ENCODE data around the gene SPTBN1.

Gene SPTBN1

GRCh38 chr2:54651291-54651690, 195.2 kb downstream of the SPTBN1 start:
- Histone ChIP-seq H3K9me3 (ENCODE audit: control insufficient read depth, low read length) (no peaks in the 10 kb centered on the region), H3K36me3 (ENCODE audit: control insufficient read depth, insufficient read depth, low read length, severe bottlenecking) (peaks cover 100% of the 10 kb centered on the region)

GRCh38 chr2:54652540-54652939, 196.4 kb downstream of the SPTBN1 start:
- H3K9me3 ChIP-seq (ENCODE audit: control insufficient read depth, low read length): no peaks in the 10 kb centered on the region
- peaks cover 100% of the 10 kb centered on the region for H3K36me3 ChIP-seq (ENCODE audit: control insufficient read depth, insufficient read depth, low read length, severe bottlenecking)
- H3K4me1 ChIP-seq (ENCODE audit: control insufficient read depth, insufficient read depth, low read length): no peaks in the 10 kb centered on the region
- no peak overlapping the region for H3K4me3 ChIP-seq (ENCODE audit: low read length)
- H3K27me3 ChIP-seq (replicated peaks; ENCODE audit: control insufficient read depth, insufficient read depth, low read length): no peaks in the 10 kb centered on the region
- H3K9ac ChIP-seq (ENCODE audit: low read length): no peak overlapping the region
- no peak for DNase-seq (ENCODE audit: low read depth)

More at GRCh38 chr2:54651291-54651690, 195.2 kb downstream of the SPTBN1 start:
- DNase-seq (ENCODE audit: low read depth): no peak
- H3K4me3 ChIP-seq (ENCODE audit: low read length): no peak overlapping the region
- H3K27me3 ChIP-seq (replicated peaks; ENCODE audit: control insufficient read depth, insufficient read depth, low read length): no peaks in the 10 kb centered on the region
- no peak overlapping the region for H3K9ac ChIP-seq (ENCODE audit: low read length)
- no peaks in the 10 kb centered on the region for H3K4me1 ChIP-seq (ENCODE audit: control insufficient read depth, insufficient read depth, low read length)

DNA sequence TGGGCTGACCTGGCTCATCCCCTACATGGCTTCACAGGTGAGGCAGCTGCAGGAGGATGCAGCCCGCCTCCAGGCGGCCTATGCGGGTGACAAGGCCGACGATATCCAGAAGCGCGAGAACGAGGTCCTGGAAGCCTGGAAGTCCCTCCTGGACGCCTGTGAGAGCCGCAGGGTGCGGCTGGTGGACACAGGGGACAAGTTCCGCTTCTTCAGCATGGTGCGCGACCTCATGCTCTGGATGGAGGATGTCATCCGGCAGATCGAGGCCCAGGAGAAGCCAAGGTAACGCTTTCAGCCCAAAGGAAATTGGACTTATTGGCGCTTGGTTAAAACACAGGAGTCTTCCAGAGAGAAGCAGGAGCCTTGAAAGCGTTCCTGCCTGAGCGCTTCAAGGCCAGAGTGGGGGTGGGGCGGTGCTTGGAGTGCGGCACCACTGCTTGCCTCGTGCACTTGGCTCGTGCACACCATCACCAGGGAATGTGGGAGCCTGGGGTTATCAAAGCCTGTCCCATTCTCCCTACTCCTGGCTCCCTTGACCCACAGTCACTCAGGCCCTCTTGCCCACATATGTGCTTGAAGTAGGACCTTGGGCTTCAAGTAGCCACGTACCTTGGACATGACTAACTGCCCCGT, 197.6 kb downstream of the SPTBN1 start:
- DNase-seq (ENCODE audit: low read depth): no peak
- Histone ChIP-seq H3K4me1 (ENCODE audit: control insufficient read depth, insufficient read depth, low read length) (peaks cover 7% of the 10 kb centered on the region), H3K9me3 (ENCODE audit: control insufficient read depth, low read length) (no peaks in the 10 kb centered on the region), H3K4me3 (ENCODE audit: low read length) (no peak overlapping the region), H3K36me3 (ENCODE audit: control insufficient read depth, insufficient read depth, low read length, severe bottlenecking) (peaks cover 97% of the 10 kb centered on the region), H3K9ac (ENCODE audit: low read length) (no peak overlapping the region), H3K27me3 (replicated peaks; ENCODE audit: control insufficient read depth, insufficient read depth, low read length) (no peaks in the 10 kb centered on the region)

DNA sequence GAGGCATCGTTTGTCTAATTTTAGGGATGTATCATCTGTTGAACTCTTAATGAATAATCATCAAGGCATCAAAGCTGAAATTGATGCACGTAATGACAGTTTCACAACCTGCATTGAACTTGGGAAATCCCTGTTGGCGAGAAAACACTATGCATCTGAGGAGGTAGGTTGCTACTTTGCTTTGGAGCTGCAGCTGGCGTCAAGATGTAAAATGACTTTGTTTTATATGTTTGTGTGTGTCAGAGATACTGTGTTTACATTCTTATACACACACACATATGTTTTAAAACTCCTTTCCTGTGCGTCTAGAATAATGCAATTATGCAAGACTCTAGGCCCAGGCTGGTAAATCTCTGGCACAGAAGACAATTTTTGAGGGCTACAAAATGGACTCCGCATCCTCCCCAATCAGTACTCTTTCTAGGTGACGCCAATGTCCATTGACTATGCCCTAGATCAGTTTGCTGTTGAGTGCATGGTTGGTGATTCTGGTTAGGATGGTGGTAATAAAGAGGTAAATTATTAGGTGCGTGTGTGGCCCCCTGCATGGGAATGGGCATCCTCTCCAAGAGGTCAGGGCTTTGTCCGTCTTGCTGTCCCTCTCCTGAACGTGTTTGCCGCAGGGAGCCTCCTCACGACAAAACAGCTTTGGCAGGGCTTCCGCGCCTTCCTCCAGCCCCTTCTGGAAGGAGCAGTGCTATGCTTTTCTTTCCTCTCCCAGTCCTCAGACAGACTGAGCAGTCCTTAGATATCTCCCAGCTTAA, 199.1 kb downstream of the SPTBN1 start:
- Histone ChIP-seq H3K9ac (ENCODE audit: low read length) (no peak overlapping the region), H3K4me3 (ENCODE audit: low read length) (no peak overlapping the region), H3K27me3 (replicated peaks; ENCODE audit: control insufficient read depth, insufficient read depth, low read length) (no peaks in the 10 kb centered on the region), H3K4me1 (ENCODE audit: control insufficient read depth, insufficient read depth, low read length) (peaks cover 14% of the 10 kb centered on the region), H3K36me3 (ENCODE audit: control insufficient read depth, insufficient read depth, low read length, severe bottlenecking) (peaks cover 96% of the 10 kb centered on the region), H3K9me3 (ENCODE audit: control insufficient read depth, low read length) (no peaks in the 10 kb centered on the region)
- DNase-seq (ENCODE audit: low read depth): no peak

DNA sequence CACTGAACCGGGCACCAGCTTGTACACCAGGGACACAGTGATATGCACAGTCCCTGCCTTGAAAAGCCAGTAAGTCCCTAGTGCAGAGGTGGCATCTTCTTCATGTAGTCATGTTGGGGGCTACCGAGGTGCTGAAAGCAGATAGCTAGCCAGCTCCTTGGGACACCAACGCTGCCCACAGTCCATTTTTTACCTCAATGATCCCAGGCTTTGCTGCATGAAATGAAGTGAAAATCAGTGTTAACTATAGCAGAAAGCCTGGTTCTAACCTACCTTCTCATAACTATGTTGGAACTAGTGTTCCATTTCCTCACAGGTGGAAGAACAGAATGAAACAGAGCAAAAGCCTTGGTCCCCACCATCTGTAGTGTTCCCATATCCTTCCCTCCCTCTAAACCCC, 200.7 kb downstream of the SPTBN1 start:
- Histone ChIP-seq H3K36me3 (ENCODE audit: control insufficient read depth, insufficient read depth, low read length, severe bottlenecking) (peaks cover 96% of the 10 kb centered on the region), H3K27me3 (replicated peaks; ENCODE audit: control insufficient read depth, insufficient read depth, low read length) (no peaks in the 10 kb centered on the region)
- no peak for DNase-seq (ENCODE audit: low read depth)

GRCh38 chr2:54657664-54658083, 201.5 kb downstream of the SPTBN1 start:
- H3K4me1 ChIP-seq (ENCODE audit: control insufficient read depth, insufficient read depth, low read length): peaks cover 14% of the 10 kb centered on the region
- no peaks in the 10 kb centered on the region for H3K27me3 ChIP-seq (replicated peaks; ENCODE audit: control insufficient read depth, insufficient read depth, low read length)
- H3K36me3 ChIP-seq (ENCODE audit: control insufficient read depth, insufficient read depth, low read length, severe bottlenecking): peaks cover 96% of the 10 kb centered on the region
- H3K9ac ChIP-seq (ENCODE audit: low read length): no peak overlapping the region
- H3K9me3 ChIP-seq (ENCODE audit: control insufficient read depth, low read length): no peaks in the 10 kb centered on the region
- no peak overlapping the region for H3K4me3 ChIP-seq (ENCODE audit: low read length)
- peak; percentile 45 for DNase-seq (ENCODE audit: low read depth)

More for the DNA sequence above, 200.7 kb downstream of the SPTBN1 start:
- Histone ChIP-seq H3K4me1 (ENCODE audit: control insufficient read depth, insufficient read depth, low read length) (peaks cover 14% of the 10 kb centered on the region), H3K4me3 (ENCODE audit: low read length) (no peak overlapping the region), H3K9ac (ENCODE audit: low read length) (no peak overlapping the region), H3K9me3 (ENCODE audit: control insufficient read depth, low read length) (no peaks in the 10 kb centered on the region)

DNA sequence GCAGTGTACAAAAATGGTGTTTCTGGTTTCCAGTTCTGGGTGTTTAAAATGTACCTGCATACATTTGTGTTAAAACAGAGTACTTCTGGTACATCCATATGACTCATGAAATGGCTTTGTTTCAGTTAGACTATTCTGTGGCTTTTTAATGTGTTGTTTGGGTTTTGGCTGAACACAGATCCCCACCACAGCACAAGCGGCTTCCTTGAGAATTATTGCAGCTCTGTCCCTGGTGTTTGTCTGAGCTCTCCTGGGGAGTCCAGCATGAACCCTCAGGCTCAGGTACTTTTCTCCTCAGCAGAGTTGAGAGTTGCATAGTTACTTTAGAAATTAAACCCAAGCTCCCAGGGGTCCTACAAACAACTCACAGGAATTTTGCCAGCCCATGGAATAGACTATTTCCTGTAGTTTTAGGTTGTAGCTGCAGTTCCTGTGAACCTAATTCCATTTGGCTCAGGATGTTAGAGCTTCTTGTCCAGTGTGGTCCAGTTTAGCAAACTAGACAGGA, 202.5 kb downstream of the SPTBN1 start:
- H3K4me1 ChIP-seq (ENCODE audit: control insufficient read depth, insufficient read depth, low read length): peaks cover 14% of the 10 kb centered on the region
- no peaks in the 10 kb centered on the region for H3K27me3 ChIP-seq (replicated peaks; ENCODE audit: control insufficient read depth, insufficient read depth, low read length)
- DNase-seq (ENCODE audit: low read depth): no peak
- no peak overlapping the region for H3K4me3 ChIP-seq (ENCODE audit: low read length)
- H3K9ac ChIP-seq (ENCODE audit: low read length): no peak overlapping the region
- H3K36me3 ChIP-seq (ENCODE audit: control insufficient read depth, insufficient read depth, low read length, severe bottlenecking): peaks cover 96% of the 10 kb centered on the region
- no peaks in the 10 kb centered on the region for H3K9me3 ChIP-seq (ENCODE audit: control insufficient read depth, low read length)

- Histone ChIP-seq H3K9me3 (ENCODE audit: control insufficient read depth, low read length) (no peaks in the 10 kb centered on the region), H3K27me3 (replicated peaks; ENCODE audit: control insufficient read depth, insufficient read depth, low read length) (no peaks in the 10 kb centered on the region), H3K4me1 (ENCODE audit: control insufficient read depth, insufficient read depth, low read length) (peaks cover 14% of the 10 kb centered on the region), H3K9ac (ENCODE audit: low read length) (no peak overlapping the region), H3K36me3 (ENCODE audit: control insufficient read depth, insufficient read depth, low read length, severe bottlenecking) (peaks cover 96% of the 10 kb centered on the region), H3K4me3 (ENCODE audit: low read length) (no peak overlapping the region)
- no peak for DNase-seq (ENCODE audit: low read depth)
Measured at GRCh38 chr2:54659527-54659926, 203.4 kb downstream of the SPTBN1 start.

GRCh38 chr2:54660752-54661151, 204.6 kb downstream of the SPTBN1 start:
- Histone ChIP-seq H3K9ac (ENCODE audit: low read length) (no peak overlapping the region), H3K4me1 (ENCODE audit: control insufficient read depth, insufficient read depth, low read length) (peaks cover 21% of the 10 kb centered on the region), H3K9me3 (ENCODE audit: control insufficient read depth, low read length) (no peaks in the 10 kb centered on the region), H3K27me3 (replicated peaks; ENCODE audit: control insufficient read depth, insufficient read depth, low read length) (no peaks in the 10 kb centered on the region), H3K4me3 (ENCODE audit: low read length) (no peak overlapping the region), H3K36me3 (ENCODE audit: control insufficient read depth, insufficient read depth, low read length, severe bottlenecking) (peaks cover 96% of the 10 kb centered on the region)
- no peak for DNase-seq (ENCODE audit: low read depth)

DNA sequence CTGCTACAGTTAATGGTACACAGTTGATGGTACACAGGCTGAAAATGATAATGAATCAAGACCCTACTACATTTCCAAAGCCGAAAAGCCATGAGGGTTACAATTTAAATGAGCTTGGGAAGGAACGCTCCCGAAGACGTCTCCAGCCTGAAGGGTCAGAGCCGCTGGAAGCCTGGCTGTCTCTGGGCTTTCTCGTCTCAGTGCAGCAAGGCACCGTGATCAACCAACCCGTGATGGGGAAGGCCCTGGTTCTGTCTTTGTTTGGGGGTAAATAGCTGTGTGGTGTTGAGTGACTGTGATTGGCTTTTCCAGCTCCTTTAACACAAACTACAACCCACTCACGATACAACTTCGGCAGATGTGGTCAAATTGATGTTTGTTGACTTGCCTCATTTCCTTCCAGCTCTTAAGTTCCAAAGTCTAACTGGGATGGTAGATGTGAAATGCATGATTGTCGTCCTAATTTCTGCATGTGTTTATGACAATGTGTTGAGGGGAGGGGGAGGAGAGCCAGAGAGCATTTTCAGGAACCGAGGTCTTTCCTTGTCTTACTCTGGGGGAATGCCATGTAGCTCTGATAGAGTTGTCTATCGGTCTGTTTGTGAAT, 207.4 kb downstream of the SPTBN1 start:
- Histone ChIP-seq H3K9me3 (ENCODE audit: control insufficient read depth, low read length) (no peaks in the 10 kb centered on the region), H3K4me1 (ENCODE audit: control insufficient read depth, insufficient read depth, low read length) (peaks cover 36% of the 10 kb centered on the region), H3K36me3 (ENCODE audit: control insufficient read depth, insufficient read depth, low read length, severe bottlenecking) (peaks cover 87% of the 10 kb centered on the region), H3K4me3 (ENCODE audit: low read length) (no peak overlapping the region), H3K27me3 (replicated peaks; ENCODE audit: control insufficient read depth, insufficient read depth, low read length) (no peaks in the 10 kb centered on the region), H3K9ac (ENCODE audit: low read length) (no peak overlapping the region)
- no peak for DNase-seq (ENCODE audit: low read depth)

DNA sequence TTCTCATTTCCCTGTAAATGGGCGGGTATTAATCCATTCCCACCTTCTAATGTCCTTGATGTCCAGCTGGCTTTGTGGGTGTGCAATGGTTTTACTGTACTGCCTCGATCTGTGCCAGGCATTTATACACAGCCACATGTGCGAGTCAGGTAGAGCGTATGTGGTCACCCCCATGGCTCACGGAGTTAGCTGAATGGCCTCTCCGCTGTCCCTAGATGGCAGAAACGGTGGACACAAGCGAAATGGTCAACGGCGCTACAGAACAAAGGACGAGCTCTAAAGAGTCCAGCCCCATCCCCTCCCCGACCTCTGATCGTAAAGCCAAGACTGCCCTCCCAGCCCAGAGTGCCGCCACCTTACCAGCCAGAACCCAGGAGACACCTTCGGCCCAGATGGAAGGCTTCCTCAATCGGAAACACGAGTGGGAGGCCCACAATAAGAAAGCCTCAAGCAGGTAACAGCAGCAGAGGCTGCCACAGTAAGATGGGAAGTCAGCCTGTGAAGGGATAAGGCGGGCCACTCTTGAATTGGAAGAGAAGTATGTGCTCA, 208.2 kb downstream of the SPTBN1 start:
- Histone ChIP-seq H3K27me3 (replicated peaks; ENCODE audit: control insufficient read depth, insufficient read depth, low read length) (no peaks in the 10 kb centered on the region), H3K4me3 (ENCODE audit: low read length) (no peak overlapping the region), H3K4me1 (ENCODE audit: control insufficient read depth, insufficient read depth, low read length) (peaks cover 36% of the 10 kb centered on the region), H3K9ac (ENCODE audit: low read length) (no peak overlapping the region), H3K9me3 (ENCODE audit: control insufficient read depth, low read length) (no peaks in the 10 kb centered on the region), H3K36me3 (ENCODE audit: control insufficient read depth, insufficient read depth, low read length, severe bottlenecking) (peaks cover 90% of the 10 kb centered on the region)
- no peak for DNase-seq (ENCODE audit: low read depth)
